GM12875 (cell line): ENCODE data around the gene STRA6.

ENCODE experiments used
- H3K4me3 ChIP-seq: one replicate; pipeline ENCODE4 v1.5.1; 2011; ENCODE audit warnings: low read depth, low read length, control low read depth
- TF ChIP-seq, protein P1 (sequence below): IDR thresholded peaks from 2 replicates; pipeline ENCODE4 v1.5.1; 2011; ENCODE audit warnings: low read depth, mild to moderate bottlenecking, control low read depth, inconsistent platforms, low read length, moderate library complexity, borderline replicate concordance; ENCODE audit not compliant: insufficient read depth

Gene STRA6

DNA sequence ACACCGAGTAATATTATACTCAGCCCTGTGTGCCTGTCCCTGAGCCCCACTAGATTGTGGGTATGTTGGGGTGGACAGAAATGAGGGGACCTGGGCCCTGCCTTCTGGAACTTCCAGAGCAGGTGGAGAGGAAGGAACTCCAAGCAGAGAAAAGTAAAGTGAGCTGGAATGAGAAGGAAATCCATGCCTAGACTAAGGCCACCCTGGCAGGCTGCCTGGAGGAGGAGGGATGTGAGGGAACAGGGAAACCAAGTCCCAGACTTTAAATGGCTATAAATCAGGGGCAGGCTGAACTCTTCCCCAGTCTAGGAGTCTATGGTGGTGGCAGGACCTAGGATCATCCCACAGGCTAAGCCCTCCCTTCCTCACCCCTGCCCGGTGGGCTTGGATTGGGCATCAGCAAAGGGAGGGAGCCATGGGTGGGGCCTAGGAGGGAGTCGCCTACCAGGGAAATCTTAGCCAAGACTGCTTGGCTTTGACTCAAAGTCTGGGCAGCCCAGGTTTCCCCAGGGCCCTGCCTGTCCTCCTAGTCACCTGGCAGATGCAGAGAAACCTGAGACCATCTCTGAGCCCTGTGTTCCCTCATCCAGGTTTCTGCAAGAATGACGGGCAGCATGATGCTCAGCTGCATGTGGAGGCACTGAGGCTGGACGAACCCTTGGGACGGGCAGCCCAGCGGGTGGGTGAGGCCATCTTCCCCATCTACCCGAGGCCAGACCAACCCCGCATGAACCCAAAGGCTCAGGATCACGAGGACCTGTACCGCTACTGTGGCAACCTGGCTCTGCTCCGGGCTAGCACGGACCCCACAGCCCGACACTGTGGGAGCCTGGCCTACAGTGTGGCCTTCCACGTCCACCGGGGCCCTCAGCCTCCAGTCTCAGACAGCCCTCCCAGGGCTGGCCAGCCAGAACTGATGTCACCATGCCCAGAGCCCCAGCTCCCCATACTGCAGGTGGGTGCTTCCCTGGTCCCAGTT, 15.6 kb upstream of the STRA6 start:
- no peak overlapping the region for H3K4me3 ChIP-seq
- TF ChIP-seq, protein P1, sequence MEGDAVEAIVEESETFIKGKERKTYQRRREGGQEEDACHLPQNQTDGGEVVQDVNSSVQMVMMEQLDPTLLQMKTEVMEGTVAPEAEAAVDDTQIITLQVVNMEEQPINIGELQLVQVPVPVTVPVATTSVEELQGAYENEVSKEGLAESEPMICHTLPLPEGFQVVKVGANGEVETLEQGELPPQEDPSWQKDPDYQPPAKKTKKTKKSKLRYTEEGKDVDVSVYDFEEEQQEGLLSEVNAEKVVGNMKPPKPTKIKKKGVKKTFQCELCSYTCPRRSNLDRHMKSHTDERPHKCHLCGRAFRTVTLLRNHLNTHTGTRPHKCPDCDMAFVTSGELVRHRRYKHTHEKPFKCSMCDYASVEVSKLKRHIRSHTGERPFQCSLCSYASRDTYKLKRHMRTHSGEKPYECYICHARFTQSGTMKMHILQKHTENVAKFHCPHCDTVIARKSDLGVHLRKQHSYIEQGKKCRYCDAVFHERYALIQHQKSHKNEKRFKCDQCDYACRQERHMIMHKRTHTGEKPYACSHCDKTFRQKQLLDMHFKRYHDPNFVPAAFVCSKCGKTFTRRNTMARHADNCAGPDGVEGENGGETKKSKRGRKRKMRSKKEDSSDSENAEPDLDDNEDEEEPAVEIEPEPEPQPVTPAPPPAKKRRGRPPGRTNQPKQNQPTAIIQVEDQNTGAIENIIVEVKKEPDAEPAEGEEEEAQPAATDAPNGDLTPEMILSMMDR: no peak

DNA sequence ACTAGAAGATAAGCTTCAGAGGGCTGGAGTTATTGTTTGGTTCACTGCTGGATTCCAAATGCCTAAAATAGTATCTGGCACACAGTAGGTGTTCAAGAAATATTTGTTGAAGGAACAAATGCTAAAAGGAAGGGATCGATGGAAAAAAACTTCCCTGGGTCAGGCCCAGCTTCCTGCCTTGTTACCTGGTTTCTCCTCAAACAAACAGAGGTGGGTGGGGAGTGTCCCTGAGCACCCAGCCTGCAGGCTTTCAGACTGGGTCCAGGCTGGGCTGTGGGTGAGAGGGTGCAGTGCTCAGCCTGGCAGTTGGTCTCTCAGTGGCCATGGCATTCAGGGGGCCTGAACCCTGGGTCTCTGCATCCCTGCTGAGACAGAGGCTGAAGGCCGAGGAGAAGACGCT, 14.4 kb upstream of the STRA6 start:
- H3K4me3 ChIP-seq: no peak overlapping the region
- TF ChIP-seq, protein P1: no peak

DNA sequence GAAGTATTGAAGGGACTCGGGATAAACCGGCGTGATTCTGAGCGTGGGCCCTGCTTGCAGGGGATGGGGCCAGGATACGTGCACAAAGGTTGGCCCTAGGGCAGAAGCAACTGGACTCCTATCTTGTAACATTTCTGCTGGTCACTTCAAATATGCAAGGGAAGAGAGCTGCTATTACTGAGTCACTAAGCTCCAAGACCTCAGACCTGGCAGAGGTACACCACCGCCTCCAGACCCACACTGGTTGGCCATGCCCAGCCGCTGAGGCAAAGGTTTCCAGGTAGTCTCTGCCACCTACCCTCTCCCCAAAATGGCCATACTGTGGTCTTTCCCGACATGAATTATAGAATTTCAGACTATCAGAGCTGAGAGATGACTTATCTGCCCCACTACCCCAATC, 13.4 kb upstream of the STRA6 start:
- H3K4me3 ChIP-seq: no peak overlapping the region
- TF ChIP-seq, protein P1: no peak

DNA sequence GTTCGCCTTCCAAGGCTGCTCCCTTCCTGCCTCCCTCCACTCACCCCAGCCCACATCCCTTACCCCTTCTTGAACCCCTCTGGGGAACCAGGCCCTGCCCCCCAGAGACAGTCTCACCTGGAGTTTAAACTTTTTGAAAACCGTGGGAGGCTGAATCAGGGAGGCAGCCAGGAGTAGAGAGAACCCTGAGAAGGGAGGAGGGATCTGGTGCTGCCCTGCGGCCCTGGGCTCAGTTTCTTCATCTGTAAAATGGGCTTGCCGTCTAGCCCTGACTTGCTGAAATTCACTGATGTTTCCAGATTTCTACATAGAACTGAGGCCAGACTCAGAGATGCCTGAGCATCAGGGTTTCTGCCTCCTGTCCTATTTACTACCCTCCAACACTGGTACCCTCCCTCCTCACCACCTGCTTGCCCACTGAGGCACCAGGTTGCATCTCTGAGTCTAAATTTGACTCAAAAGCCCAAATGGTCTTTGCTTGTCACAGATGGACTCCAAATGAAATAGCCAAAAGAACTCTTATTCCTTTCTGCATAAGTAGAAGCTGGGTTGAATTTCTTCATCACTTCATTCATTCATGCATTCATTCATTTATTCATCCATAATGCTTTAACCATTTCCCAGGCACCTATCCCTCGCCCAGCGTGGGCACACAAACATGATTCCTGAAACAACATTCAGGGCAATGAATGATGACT, 11.9 kb upstream of the STRA6 start:
- no peak overlapping the region for H3K4me3 ChIP-seq
- TF ChIP-seq, protein P1: no peak

DNA sequence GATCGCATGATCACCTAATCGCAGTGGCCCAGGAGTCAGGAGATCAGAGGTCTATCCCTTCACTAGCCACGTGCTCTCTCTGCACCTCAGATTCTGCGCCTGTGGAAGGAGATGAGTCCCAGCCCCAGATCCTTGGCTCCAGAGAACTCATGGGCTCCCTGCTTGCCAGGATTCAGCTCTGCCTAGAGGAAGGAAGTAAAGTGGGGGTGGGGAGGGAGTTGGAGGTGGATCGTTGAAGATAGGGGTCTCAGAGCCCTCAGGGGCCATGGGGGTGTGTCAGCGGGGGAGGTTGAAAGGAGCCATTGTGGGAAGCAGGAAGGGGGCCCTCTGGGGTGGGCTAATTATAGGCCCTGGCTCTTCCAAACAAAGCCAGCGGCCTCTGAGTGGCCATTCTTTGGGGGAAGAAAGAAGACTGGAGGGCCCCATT, 11.3 kb upstream of the STRA6 start:
- TF ChIP-seq, protein P1: no peak
- H3K4me3 ChIP-seq: no peak overlapping the region

DNA sequence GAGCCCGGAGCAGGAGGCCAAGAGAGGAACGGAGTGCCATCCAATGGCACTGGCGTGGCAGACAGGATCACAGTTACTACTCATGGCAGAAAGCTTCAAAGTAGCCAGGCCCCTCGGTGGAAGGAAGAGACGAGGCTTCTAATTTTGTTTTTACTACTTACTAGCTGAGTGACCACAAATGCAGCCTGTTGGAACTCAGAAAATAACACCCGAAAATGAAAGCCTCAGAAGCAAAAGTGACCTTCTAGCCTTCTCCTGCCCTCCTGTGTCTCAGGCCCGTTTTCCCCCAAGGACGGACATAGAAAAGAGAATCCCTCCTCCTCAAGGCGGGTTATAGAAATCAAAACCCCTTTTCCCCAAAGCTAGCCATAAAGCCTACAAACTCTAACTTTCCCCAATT, 9.9 kb upstream of the STRA6 start:
- TF ChIP-seq, protein P1: no peak
- no peak overlapping the region for H3K4me3 ChIP-seq
